Activated naive CD4-positive, alpha-beta T cell treated with anti-CD3 and anti-CD28 coated beads, Interleukin-2, amount 10 ng/mL, durations not matched to agents 7 days and 5 days (primary cell): Measurements from ENCODE around the gene MS4A15.
"Not testable (repeated sequence)": the region's sequence is repeated elsewhere in the genome, so short reads cannot be mapped to it uniquely, and the experiment has no call there.

Source experiments
- CTCF ChIA-PET: fragments of 350-600 bp; sonication (Branson Sonifier 250); formaldehyde crosslinking; loops from one replicate; lab custom pipeline; 2021; ENCODE audit warnings: antibody characterized with exemption; lab: Charles Lee
- DNase-seq: peaks from one replicate; pipeline ENCODE4 v3.0.0-alpha.2; 2020
- H3K27ac Mint-ChIP-seq: one replicate; pipeline ENCODE4 v1.8.0; 2021; ENCODE audit warnings: mild to moderate bottlenecking, moderate library complexity, mixed read lengths
- H3K27me3 Mint-ChIP-seq: one replicate; pipeline ENCODE4 v1.8.0; 2021; ENCODE audit warnings: mild to moderate bottlenecking, mixed read lengths
- H3K36me3 Mint-ChIP-seq: one replicate; pipeline ENCODE4 v1.8.0; 2021; ENCODE audit warnings: mixed read lengths
- H3K4me1 Mint-ChIP-seq: one replicate; pipeline ENCODE4 v1.8.0; 2021; ENCODE audit warnings: mixed read lengths
- H3K4me3 Mint-ChIP-seq: one replicate; pipeline ENCODE4 v1.8.0; 2021; ENCODE audit warnings: mild to moderate bottlenecking, moderate library complexity, mixed read lengths
- H3K9me3 Mint-ChIP-seq: one replicate; pipeline ENCODE4 v1.8.0; 2021; ENCODE audit warnings: mixed read lengths

The MS4A15 gene

GRCh38 chr11:60810569-60810968 lies 53.9 kb downstream of the MS4A15 start:
- Mint-ChIP-seq H3K36me3 (no peaks in the 10 kb centered on the region), H3K27me3 (peaks cover 16% of the 10 kb centered on the region), H3K9me3 (no peaks in the 10 kb centered on the region), H3K4me3 (no peak overlapping the region), H3K27ac (no peak overlapping the region), H3K4me1 (peaks cover 7% of the 10 kb centered on the region)
- CTCF ChIA-PET: interaction anchor here (0.6 kb wide), 1 partner anchor 32 kb away, joined by 3 read pairs; no protein-coding TSS in a partner anchor
- no peak for DNase-seq

- peaks cover 7% of the 10 kb centered on the region for H3K4me1 Mint-ChIP-seq
- no peaks in the 10 kb centered on the region for H3K36me3 Mint-ChIP-seq
- no peak for DNase-seq
- CTCF ChIA-PET: no interaction called here
- no peak overlapping the region for H3K27ac Mint-ChIP-seq
- peaks cover 9% of the 10 kb centered on the region for H3K9me3 Mint-ChIP-seq
- no peak overlapping the region for H3K4me3 Mint-ChIP-seq
- peaks cover 16% of the 10 kb centered on the region for H3K27me3 Mint-ChIP-seq
These were observed 56.7 kb downstream of the MS4A15 start for GRCh38 chr11:60813324-60813723.

DNA sequence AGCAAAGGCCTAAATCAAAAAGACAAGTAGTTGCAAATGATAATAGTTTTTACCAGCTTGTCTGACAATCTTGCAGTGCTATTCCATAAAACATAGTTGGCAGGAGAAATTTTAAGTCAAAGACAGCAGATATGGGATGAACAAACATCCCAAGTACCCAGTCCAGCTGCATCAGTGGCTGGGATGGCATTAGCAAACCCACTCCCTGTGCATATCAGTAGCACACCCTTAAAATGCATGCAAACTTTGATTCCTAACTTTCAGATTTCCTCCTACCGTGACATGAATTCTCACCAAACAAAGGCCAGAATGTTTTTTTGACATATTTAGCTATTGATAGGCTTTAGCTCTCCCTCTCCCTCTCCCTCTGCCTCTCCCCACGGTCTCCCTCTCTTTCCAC lies 57.4 kb downstream of the MS4A15 start:
- Mint-ChIP-seq H3K9me3 (peaks cover 9% of the 10 kb centered on the region), H3K4me3 (no peak overlapping the region), H3K27me3 (peaks cover 16% of the 10 kb centered on the region), H3K4me1 (peaks cover 7% of the 10 kb centered on the region), H3K36me3 (no peaks in the 10 kb centered on the region), H3K27ac (no peak overlapping the region)
- no peak for DNase-seq
- CTCF ChIA-PET: no interaction called here

DNA sequence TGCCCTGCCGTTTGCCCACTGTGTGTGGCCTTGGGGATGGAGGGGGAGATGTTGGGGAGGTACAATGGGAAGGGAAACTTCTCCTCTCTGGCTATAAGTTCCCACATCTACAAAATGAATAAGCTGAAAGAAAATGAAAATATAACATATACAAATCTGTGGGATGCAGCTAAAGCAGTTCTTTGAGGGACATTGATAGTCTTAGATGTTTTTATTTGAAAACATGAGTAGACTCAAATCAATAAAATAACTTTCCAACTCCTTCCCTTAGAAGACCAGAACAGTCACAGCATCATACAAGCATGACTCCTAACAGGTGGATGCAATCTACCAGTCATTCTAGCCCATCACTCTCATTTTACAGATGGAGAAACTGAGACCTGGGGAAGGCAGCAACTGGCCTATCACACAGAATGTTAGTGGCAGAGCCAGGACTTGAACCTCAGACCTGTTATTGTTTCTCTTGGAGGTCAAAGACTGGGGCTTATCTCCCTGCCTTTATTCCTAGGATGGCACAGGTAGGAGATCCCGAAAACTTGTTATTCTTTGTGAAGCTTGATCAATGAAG lies 60.0 kb downstream of the MS4A15 start:
- CTCF ChIA-PET: interaction anchor here (1.0 kb wide), 1 partner anchor 71 kb away, joined by 4 read pairs; no protein-coding TSS in a partner anchor
- H3K36me3 Mint-ChIP-seq: no peaks in the 10 kb centered on the region
- peaks cover 19% of the 10 kb centered on the region for H3K27me3 Mint-ChIP-seq
- H3K27ac Mint-ChIP-seq: no peak overlapping the region
- peaks cover 9% of the 10 kb centered on the region for H3K9me3 Mint-ChIP-seq
- H3K4me3 Mint-ChIP-seq: no peak overlapping the region
- H3K4me1 Mint-ChIP-seq: no peaks in the 10 kb centered on the region
- DNase-seq: no peak

DNA sequence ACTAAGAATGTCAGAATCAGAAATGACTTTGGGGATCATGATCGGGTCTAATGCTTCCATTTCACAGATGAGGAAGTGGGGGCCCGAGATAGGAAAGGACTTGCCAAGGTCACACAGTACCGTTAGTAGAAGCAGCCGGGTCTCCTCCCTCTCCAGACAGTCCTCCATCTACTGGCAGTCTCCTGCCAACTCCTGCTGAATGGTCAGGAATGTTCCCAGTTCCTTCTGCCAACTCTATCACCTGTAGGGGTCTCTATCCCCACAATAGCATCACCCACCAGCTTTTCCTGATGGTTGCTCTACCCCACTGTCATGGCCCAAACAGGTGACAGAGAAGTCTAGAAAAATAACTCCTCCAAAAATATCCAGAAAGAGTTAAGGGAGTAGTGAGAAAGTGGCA lies 61.4 kb downstream of the MS4A15 start:
- CTCF ChIA-PET: no interaction called here
- Mint-ChIP-seq H3K4me1 (no peaks in the 10 kb centered on the region), H3K36me3 (no peaks in the 10 kb centered on the region), H3K27me3 (peaks cover 24% of the 10 kb centered on the region), H3K9me3 (peaks cover 9% of the 10 kb centered on the region), H3K4me3 (no peak overlapping the region), H3K27ac (no peak overlapping the region)
- DNase-seq: no peak

GRCh38 chr11:60821827-60822599 lies 65.3 kb downstream of the MS4A15 start:
- H3K4me1 Mint-ChIP-seq: no peaks in the 10 kb centered on the region
- peaks cover 29% of the 10 kb centered on the region for H3K27me3 Mint-ChIP-seq
- CTCF ChIA-PET: interaction anchor here (2.0 to 4.3 kb wide), 2 partner anchors 9 to 65 kb away, joined by 6 to 25 read pairs; no protein-coding TSS in a partner anchor
- peaks cover 3% of the 10 kb centered on the region for H3K9me3 Mint-ChIP-seq
- DNase-seq: no peak
- no peak overlapping the region for H3K27ac Mint-ChIP-seq
- H3K36me3 Mint-ChIP-seq: no peaks in the 10 kb centered on the region
- H3K4me3 Mint-ChIP-seq: no peak overlapping the region

DNA sequence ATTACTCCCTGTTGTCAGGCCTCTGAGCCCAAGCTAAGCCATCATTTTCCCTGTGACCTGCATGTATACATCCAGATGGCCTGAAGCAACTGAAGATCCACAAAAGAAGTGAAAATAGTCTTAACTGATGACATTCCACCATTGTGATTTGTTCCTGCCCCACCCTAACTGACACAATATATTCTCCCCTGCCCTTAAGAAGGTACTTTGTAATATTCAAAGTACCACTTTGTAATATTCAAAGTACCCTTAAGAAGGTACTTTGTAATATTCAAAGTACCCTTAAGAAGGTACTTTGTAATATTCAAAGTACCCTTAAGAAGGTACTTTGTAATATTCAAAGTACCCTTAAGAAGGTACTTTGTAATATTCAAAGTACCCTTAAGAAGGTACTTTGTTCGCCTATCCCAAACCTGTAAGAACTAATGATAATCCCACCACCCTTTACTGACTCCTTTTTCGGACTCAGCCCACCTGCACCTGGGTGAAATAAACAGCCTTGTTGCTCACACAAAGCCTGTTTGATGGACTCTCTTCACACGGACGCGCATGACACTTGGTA lies 67.2 kb downstream of the MS4A15 start:
- CTCF ChIA-PET: interaction anchor here (1.1 to 1.2 kb wide), 2 partner anchors 47 to 76 kb away, joined by 3 to 5 read pairs; no protein-coding TSS in a partner anchor
- H3K4me3 Mint-ChIP-seq, H3K27ac Mint-ChIP-seq, H3K36me3 Mint-ChIP-seq, H3K9me3 Mint-ChIP-seq, DNase-seq, H3K4me1 Mint-ChIP-seq: not testable (repeated sequence)
- H3K27me3 Mint-ChIP-seq: peaks cover 37% of the 10 kb centered on the region

DNA sequence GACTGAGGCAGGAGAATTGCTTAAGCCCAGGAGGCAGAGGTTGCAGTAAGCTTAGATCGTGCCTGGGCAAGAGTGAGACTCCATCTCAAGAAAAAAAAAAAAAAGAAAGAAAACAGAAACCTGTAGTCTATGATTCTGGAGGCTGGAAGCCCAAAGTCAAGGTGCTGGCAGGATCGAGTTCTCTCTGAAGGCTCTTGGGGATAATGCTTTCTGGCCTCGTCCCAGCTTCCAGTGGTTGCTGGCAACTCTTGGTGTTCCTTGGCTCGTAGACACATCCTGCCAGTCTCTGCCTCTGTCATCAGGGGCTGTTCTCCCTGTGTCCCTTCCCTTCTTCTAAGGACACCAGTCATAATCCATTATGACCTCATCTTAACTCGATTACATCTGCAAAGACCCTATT lies 68.5 kb downstream of the MS4A15 start:
- Mint-ChIP-seq H3K27me3 (peaks cover 39% of the 10 kb centered on the region), H3K9me3 (no peaks in the 10 kb centered on the region), H3K4me1 (no peaks in the 10 kb centered on the region), H3K4me3 (no peak overlapping the region), H3K36me3 (no peaks in the 10 kb centered on the region), H3K27ac (no peak overlapping the region)
- CTCF ChIA-PET: interaction anchor here (1.1 to 8.5 kb wide), 3 partner anchors 48 to 74 kb away, joined by 3 to 178 read pairs (median 5); no protein-coding TSS in a partner anchor
- DNase-seq: no peak

DNA sequence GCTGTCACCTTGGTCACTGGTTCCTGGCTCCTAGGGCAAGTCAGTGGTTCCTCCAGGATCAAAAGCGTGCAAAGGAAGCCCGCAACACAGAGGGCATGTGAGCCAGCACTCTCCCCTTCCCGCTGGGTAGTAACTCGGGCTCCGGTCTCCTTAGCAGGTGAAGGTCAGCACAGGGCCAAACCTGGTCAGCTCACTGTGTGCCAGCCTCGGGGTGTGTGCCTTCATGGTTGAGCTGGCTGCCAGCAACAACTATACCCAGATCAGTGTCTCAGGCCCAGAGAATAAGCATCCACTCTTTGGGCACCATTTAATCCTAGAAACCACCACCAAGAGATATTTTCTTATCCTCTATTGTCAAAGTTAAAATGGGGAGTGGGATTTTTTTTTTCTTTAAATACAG lies 69.1 kb downstream of the MS4A15 start:
- peaks cover 34% of the 10 kb centered on the region for H3K27me3 Mint-ChIP-seq
- CTCF ChIA-PET: interaction anchor here (8.5 kb wide), 1 partner anchor 63 kb away, joined by 178 read pairs; no protein-coding TSS in a partner anchor

More for the DNA sequence above, 69.1 kb downstream of the MS4A15 start:
- no peaks in the 10 kb centered on the region for H3K4me1 Mint-ChIP-seq
- no peak overlapping the region for H3K4me3 Mint-ChIP-seq
- DNase-seq: no peak
- no peak overlapping the region for H3K27ac Mint-ChIP-seq
- H3K9me3 Mint-ChIP-seq: no peaks in the 10 kb centered on the region
- H3K36me3 Mint-ChIP-seq: no peaks in the 10 kb centered on the region
